PC-3 (cell line): ENCODE measurements around the gene RGL4. TPM values are rescaled to one million over a fixed set of nuclear protein-coding genes. Genes with fewer than 3 reads are reported as not detected.

Experiments
- ATAC-seq: fragments of 200-7000 bp; cut with Tn5 transposase; 2 replicates; pipeline ENCODE4 v1.9.1; 2020; ENCODE audit warnings: mild to moderate bottlenecking, moderate library complexity
- BruUV-seq: library from RNA; stranded (reverse); fragments of 400-500 nt; replicated peaks from 2 replicates; lab custom pipeline; 2021; lab: Mats Ljungman, UMichigan
- CTCF ChIA-PET: fragments of 300-600 bp; sonication (Branson Sonifier 250); formaldehyde crosslinking; loops from one replicate; lab custom pipeline; 2022; ENCODE audit warnings: antibody characterized with exemption; lab: Charles Lee
- POLR2A ChIA-PET: fragments of 300-600 bp; sonication (Branson Sonifier 250); formaldehyde crosslinking; loops from one replicate; lab custom pipeline; 2022; ENCODE audit warnings: antibody characterized with exemption; ENCODE audit not compliant: unreplicated experiment; lab: Charles Lee
- DNase-seq: peaks from one replicate; pipeline ENCODE4 v3.0.0-alpha.2; 2015
- H2AFZ ChIP-seq: fragments of 300-600 bp; sonication (generic); 2 replicates; pipeline ENCODE4 v1.6.0; 2016; ENCODE audit warnings: antibody characterized with exemption, low read length
- H3F3A ChIP-seq: fragments of 300-600 bp; sonication (generic); one replicate; pipeline ENCODE4 v1.6.0; 2017; ENCODE audit warnings: antibody characterized with exemption, low read length, control low read depth, mild to moderate bottlenecking; ENCODE audit not compliant: unreplicated experiment
- H3K27ac ChIP-seq: fragments of 300-600 bp; sonication (generic); 2 replicates; pipeline ENCODE4 v1.5.1; 2016; ENCODE audit warnings: mild to moderate bottlenecking, low read length
- H3K27me3 ChIP-seq: fragments of 300-600 bp; sonication (generic); 2 replicates; pipeline ENCODE4 v1.6.1; 2016; ENCODE audit warnings: low read length, mixed read lengths
- H3K36me3 ChIP-seq: fragments of 300-600 bp; sonication (generic); 2 replicates; pipeline ENCODE4 v1.6.1; 2016; ENCODE audit warnings: low read depth, mixed run types, low read length, mixed read lengths
- H3K4me1 ChIP-seq: fragments of 300-600 bp; sonication (generic); 2 replicates; pipeline ENCODE4 v1.5.1; 2016; ENCODE audit warnings: low read length; ENCODE audit not compliant: insufficient read depth
- H3K4me2 ChIP-seq: fragments of 300-600 bp; sonication (generic); 2 replicates; pipeline ENCODE4 v1.6.0; 2016; ENCODE audit warnings: low read length
- H3K4me3 ChIP-seq: fragments of 300-600 bp; sonication (generic); 2 replicates; pipeline ENCODE4 v1.5.1; 2016; ENCODE audit warnings: mild to moderate bottlenecking, low read length, mixed read lengths
- H3K79me2 ChIP-seq: fragments of 300-600 bp; sonication (generic); 2 replicates; pipeline ENCODE4 v1.6.1; 2017; ENCODE audit warnings: low read length, mixed read lengths
- H3K9ac ChIP-seq: fragments of 300-600 bp; sonication (generic); 2 replicates; pipeline ENCODE4 v1.6.0; 2016; ENCODE audit warnings: mild to moderate bottlenecking, low read length
- H3K9me2 ChIP-seq: fragments of 300-600 bp; sonication (generic); replicated peaks from 2 replicates; pipeline ENCODE4 v1.6.1; 2016; ENCODE audit warnings: mixed run types, low read length, mixed read lengths
- H3K9me3 ChIP-seq: fragments of 300-600 bp; sonication (generic); 2 replicates; pipeline ENCODE4 v1.6.1; 2016; ENCODE audit warnings: low read length, mixed read lengths
- H4K20me1 ChIP-seq: fragments of 300-600 bp; sonication (generic); 2 replicates; pipeline ENCODE4 v1.6.1; 2016; ENCODE audit warnings: low read length, mixed read lengths
- EZH2 ChIP-seq: fragments of 300-600 bp; sonication (generic); IDR thresholded peaks from one replicate; pipeline ENCODE4 v1.6.1; 2017; ENCODE audit warnings: antibody characterized with exemption, mild to moderate bottlenecking, low read length; ENCODE audit not compliant: unreplicated experiment
- EZH2phosphoT487 ChIP-seq: fragments of 300-600 bp; sonication (generic); IDR thresholded peaks from 2 replicates; pipeline ENCODE4 v1.6.1; 2018; ENCODE audit warnings: mild to moderate bottlenecking, antibody characterized with exemption, low read length, borderline replicate concordance
- intact Hi-C: fragments of 100-400 bp; cut with micrococcal nuclease; formaldehyde crosslinking; loops from 2 replicates; pipeline ENCODE4 v1.9.0; 2023
- total RNA-seq: library from RNA; depleted of rRNA; stranded (reverse); fragments of >200 nt; gene quantifications from 2 replicates; pipeline ENCODE4 v1.2.3, GENCODE V29; 2014
- TF ChIP-seq, protein P1 (sequence below): fragments of 300-600 bp; sonication (generic); conservative IDR thresholded peaks from 2 replicates; pipeline ENCODE4 v1.5.1; 2017; ENCODE audit warnings: antibody characterized with exemption, low read depth, mild to moderate bottlenecking, low read length

RGL4 gene
- total RNA-seq, 1 experiment from 2014 or later, result not detected

DNA sequence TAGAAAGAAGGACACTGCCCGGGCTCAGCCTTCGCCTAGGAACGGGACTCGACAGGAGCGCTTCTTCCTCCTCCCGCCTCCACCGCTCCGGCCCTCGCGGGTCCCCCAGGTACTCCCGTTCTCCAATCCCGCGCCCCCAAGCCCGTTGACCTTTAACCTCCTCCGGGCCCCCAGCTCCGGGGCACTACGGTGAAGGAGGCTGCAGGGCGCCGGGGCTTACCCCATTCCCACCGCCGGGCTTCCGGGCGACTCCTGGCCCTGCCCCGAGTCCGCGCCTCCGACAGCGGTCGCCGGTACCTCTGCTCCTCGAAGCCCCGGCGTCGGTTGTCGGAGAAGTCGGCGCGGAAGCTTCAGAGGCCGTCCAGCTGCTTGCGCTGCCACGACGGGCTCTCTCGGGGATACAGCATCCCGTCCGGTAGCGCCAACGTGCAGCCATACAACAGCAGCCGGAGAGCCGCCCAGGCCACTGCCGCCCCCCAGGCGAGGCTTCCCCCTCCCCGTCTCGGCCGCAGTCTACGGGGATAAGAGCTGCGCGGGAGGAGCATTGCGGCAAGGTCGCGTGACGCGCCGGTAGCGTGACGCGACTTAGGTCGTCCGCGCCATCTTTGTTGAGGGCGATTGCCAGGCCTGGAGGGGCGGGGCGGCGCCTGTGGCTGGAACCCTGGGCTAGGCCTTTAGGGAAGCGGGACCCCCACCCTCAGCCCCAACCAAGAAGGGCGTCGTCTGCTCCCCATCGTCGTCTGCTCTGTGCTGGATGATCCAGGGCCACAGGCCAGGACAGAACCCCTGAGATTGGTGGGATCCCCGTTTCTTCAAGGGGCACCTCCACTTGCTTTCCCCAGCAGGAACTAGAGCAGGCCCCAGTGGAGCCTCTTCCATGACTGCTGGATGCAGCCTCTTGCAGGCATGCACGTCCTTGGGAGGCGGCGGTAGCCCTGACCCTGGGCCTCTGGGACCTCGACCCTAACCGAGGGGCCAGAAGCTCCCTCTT, 26.3 kb downstream of the RGL4 start:
- no peaks in the 10 kb centered on the region for H3K36me3 ChIP-seq
- no peaks in the 10 kb centered on the region for H3F3A ChIP-seq
- ChIA-PET POLR2A (no interaction called here), CTCF (no interaction called here)
- no peak overlapping the region for H3K27ac ChIP-seq
- peak; percentile 94 for ATAC-seq
- H3K79me2 ChIP-seq, result peaks cover 14% of the 10 kb centered on the region
- H3K4me1 ChIP-seq, result no peaks in the 10 kb centered on the region; the same call in 1 of the 2 replicates
- no peaks in the 10 kb centered on the region for H4K20me1 ChIP-seq
- H3K9me2 ChIP-seq, result no peaks in the 10 kb centered on the region
- peak; percentile 76 for DNase-seq
- H3K4me2 ChIP-seq, result peak overlapping the region; percentile 91
- H3K9ac ChIP-seq, result peak overlapping the region; percentile 87
- TF ChIP-seq, protein P1, sequence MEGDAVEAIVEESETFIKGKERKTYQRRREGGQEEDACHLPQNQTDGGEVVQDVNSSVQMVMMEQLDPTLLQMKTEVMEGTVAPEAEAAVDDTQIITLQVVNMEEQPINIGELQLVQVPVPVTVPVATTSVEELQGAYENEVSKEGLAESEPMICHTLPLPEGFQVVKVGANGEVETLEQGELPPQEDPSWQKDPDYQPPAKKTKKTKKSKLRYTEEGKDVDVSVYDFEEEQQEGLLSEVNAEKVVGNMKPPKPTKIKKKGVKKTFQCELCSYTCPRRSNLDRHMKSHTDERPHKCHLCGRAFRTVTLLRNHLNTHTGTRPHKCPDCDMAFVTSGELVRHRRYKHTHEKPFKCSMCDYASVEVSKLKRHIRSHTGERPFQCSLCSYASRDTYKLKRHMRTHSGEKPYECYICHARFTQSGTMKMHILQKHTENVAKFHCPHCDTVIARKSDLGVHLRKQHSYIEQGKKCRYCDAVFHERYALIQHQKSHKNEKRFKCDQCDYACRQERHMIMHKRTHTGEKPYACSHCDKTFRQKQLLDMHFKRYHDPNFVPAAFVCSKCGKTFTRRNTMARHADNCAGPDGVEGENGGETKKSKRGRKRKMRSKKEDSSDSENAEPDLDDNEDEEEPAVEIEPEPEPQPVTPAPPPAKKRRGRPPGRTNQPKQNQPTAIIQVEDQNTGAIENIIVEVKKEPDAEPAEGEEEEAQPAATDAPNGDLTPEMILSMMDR, result no peak
- no peak for TF ChIP-seq EZH2
- TF ChIP-seq EZH2phosphoT487, result no peak
- no peaks in the 10 kb centered on the region for H3K9me3 ChIP-seq
- intact Hi-C loops, result no loop called here
- BruUV-seq, result TSS peak; percentile 55
- peak overlapping the region; percentile 88 for H3K4me3 ChIP-seq
- H2AFZ ChIP-seq, result peak overlapping the region; percentile 96
- no peaks in the 10 kb centered on the region for H3K27me3 ChIP-seq

DNA sequence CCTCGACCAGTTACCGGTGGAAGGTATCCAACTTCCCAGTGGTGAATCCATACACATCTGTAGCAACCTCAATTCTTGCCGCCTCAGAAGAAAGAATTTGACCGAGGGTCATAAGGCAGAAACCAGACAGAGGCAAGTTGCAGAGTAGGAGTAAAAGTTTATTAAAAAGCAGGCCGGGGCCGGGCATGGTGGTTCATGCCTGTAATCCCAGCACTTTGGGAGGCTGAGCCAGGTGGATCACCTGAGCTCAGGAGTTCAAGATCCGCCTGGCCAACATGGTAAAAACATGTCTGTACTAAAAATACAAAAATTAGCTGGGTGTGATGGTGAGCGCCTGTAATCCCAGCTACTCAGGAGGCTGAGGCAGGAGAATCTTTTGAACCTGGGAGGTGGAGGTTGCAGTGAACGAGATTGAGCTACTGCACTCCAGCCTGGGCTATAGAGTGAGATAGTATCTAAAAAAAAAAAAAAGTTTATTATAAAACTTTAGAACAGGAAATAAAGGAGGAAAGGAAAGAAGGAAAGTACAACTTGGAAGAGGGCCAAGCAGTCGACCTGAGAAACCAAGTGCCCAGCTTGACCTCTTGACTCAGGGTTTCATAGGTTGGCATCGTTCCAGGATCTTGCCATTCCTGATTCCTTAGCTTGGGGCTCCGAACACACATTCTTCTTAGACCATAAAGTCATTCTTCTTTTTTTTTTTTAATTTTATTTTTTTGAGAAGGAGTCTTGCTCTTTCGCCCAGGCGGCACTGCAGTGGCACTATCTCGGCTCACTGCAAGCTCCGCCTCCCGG, 27.8 kb downstream of the RGL4 start:
- H2AFZ ChIP-seq, result no peak overlapping the region
- CTCF ChIA-PET, result no interaction called here
- ATAC-seq, result no peak
- H4K20me1 ChIP-seq, result no peaks in the 10 kb centered on the region
- intact Hi-C loops, result no loop called here
- no peak overlapping the region for H3K27ac ChIP-seq
- no peak overlapping the region for H3K9ac ChIP-seq
- no peaks in the 10 kb centered on the region for H3F3A ChIP-seq
- H3K36me3 ChIP-seq, result no peaks in the 10 kb centered on the region
- no peak for TF ChIP-seq EZH2
- TF ChIP-seq, protein P1, result no peak
- no peak for TF ChIP-seq EZH2phosphoT487
- H3K9me3 ChIP-seq, result no peaks in the 10 kb centered on the region
- POLR2A ChIA-PET, result no interaction called here
- H3K9me2 ChIP-seq, result no peaks in the 10 kb centered on the region
- BruUV-seq, result no TSS peak
- no peak overlapping the region for H3K4me3 ChIP-seq
- no peaks in the 10 kb centered on the region; the same call in 1 of the 2 replicates for H3K4me1 ChIP-seq
- peaks cover 14% of the 10 kb centered on the region for H3K79me2 ChIP-seq
- DNase-seq, result no peak
- no peak overlapping the region for H3K4me2 ChIP-seq
- no peaks in the 10 kb centered on the region for H3K27me3 ChIP-seq
